ENCODE measurements around the gene SCYL3. TPM values are rescaled to one million over a fixed set of nuclear protein-coding genes. Genes with fewer than 3 reads are reported as not detected.

The SCYL3 gene
- total RNA-seq, 1 experiment from 2014 or later, result 7.8 TPM

DNA sequence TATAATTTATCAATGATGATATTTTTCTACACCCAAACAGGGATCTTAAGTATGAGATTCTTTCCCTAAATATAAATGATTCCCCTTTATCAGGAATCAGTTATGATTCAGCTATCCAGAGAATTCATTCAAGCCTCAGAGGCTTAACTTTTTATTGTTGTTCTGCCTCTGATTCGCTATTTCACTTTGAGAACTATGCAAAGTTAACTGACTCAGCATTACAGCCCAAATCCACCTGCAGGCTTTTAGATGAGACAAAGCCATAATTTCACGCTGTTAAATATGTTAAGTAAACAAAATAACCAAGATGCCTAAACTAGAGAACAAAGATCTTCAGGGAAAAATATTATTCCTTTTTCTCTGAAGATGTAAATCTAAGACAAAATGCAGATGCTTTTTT is 8.5 kb downstream of the SCYL3 start:
- no peaks in the 10 kb centered on the region for H4K20me1 ChIP-seq (ENCODE audit: insufficient read depth)
- no peaks in the 10 kb centered on the region for H3K27me3 ChIP-seq (ENCODE audit: insufficient read depth, low read depth)
- no peak overlapping the region for H3K4me2 ChIP-seq
- POLR2A ChIA-PET (ENCODE audit: unreplicated experiment), result no interaction called here
- H3K9me3 ChIP-seq (ENCODE audit: insufficient read depth, low read depth), result no peaks in the 10 kb centered on the region
- peaks cover 37% of the 10 kb centered on the region for H3K79me2 ChIP-seq (ENCODE audit: low read depth)
- intact Hi-C loops (cut with micrococcal nuclease; ENCODE audit: unreplicated experiment), result no loop called here
- no peaks in the 10 kb centered on the region for H3K9me2 ChIP-seq (ENCODE audit: insufficient read depth)
- no peak for TF ChIP-seq EZH2 (IDR thresholded peaks at IDR 0.05; ENCODE audit: low read depth)
- TF ChIP-seq, protein P1, sequence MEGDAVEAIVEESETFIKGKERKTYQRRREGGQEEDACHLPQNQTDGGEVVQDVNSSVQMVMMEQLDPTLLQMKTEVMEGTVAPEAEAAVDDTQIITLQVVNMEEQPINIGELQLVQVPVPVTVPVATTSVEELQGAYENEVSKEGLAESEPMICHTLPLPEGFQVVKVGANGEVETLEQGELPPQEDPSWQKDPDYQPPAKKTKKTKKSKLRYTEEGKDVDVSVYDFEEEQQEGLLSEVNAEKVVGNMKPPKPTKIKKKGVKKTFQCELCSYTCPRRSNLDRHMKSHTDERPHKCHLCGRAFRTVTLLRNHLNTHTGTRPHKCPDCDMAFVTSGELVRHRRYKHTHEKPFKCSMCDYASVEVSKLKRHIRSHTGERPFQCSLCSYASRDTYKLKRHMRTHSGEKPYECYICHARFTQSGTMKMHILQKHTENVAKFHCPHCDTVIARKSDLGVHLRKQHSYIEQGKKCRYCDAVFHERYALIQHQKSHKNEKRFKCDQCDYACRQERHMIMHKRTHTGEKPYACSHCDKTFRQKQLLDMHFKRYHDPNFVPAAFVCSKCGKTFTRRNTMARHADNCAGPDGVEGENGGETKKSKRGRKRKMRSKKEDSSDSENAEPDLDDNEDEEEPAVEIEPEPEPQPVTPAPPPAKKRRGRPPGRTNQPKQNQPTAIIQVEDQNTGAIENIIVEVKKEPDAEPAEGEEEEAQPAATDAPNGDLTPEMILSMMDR (conservative IDR thresholded peaks at IDR 0.05), result no peak
- peaks cover 32% of the 10 kb centered on the region for H3K36me3 ChIP-seq (ENCODE audit: low read depth)
- CTCF ChIA-PET, result no interaction called here
- H3K4me3 ChIP-seq, result no peak overlapping the region
- no TSS peak for BruUV-seq (replicated peaks)
- no peak overlapping the region for H2AFZ ChIP-seq
- peaks cover 5% of the 10 kb centered on the region for H3K4me1 ChIP-seq (replicated peaks; ENCODE audit: insufficient read depth)
- peak in 1 of 2 experiments; percentile 33 for DNase-seq
- no peak overlapping the region for H3K27ac ChIP-seq
- peaks cover 6% of the 10 kb centered on the region for H3F3A ChIP-seq (ENCODE audit: insufficient read depth, low read depth)

DNA sequence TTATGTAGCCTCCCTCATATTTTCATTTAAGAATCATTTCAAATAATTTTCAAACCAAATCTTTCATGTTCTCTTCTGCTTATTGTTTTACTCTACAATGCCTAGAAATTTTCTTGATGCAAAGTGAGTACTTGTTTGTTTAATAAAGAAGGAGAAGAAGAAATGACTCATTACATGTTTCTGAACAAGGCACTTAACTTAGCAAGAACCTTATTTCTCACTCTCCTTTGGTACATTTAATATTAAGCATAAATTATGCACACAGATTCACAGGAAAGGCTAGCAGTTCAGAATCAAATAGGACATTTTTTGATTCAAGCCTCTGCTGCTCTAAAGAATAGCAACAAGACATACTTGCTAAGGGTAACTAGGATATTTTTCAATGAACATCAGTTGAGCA is 9.1 kb downstream of the SCYL3 start:
- H3F3A ChIP-seq (ENCODE audit: insufficient read depth, low read depth), result no peaks in the 10 kb centered on the region; the same call in none of the 2 replicates
- peaks cover 32% of the 10 kb centered on the region for H3K36me3 ChIP-seq (ENCODE audit: low read depth)
- intact Hi-C loops (cut with micrococcal nuclease; ENCODE audit: unreplicated experiment), result no loop called here
- POLR2A ChIA-PET (ENCODE audit: unreplicated experiment), result no interaction called here
- no peak overlapping the region for H3K4me3 ChIP-seq
- BruUV-seq (replicated peaks), result no TSS peak
- H3K79me2 ChIP-seq (ENCODE audit: low read depth), result peaks cover 31% of the 10 kb centered on the region
- no peaks in the 10 kb centered on the region for H3K9me3 ChIP-seq (ENCODE audit: insufficient read depth, low read depth)
- H4K20me1 ChIP-seq (ENCODE audit: insufficient read depth), result no peaks in the 10 kb centered on the region
- no peak overlapping the region for H2AFZ ChIP-seq
- CTCF ChIA-PET, result no interaction called here
- no peaks in the 10 kb centered on the region for H3K9me2 ChIP-seq (ENCODE audit: insufficient read depth)
- no peak overlapping the region for H3K4me2 ChIP-seq
- no peaks in the 10 kb centered on the region for H3K4me1 ChIP-seq (replicated peaks; ENCODE audit: insufficient read depth)
- DNase-seq, result peak in 1 of 2 experiments; percentile 16
- TF ChIP-seq EZH2 (IDR thresholded peaks at IDR 0.05; ENCODE audit: low read depth), result no peak
- TF ChIP-seq, protein P1 (conservative IDR thresholded peaks at IDR 0.05), result no peak
- no peaks in the 10 kb centered on the region for H3K27me3 ChIP-seq (ENCODE audit: insufficient read depth, low read depth)
- H3K27ac ChIP-seq, result no peak overlapping the region

DNA sequence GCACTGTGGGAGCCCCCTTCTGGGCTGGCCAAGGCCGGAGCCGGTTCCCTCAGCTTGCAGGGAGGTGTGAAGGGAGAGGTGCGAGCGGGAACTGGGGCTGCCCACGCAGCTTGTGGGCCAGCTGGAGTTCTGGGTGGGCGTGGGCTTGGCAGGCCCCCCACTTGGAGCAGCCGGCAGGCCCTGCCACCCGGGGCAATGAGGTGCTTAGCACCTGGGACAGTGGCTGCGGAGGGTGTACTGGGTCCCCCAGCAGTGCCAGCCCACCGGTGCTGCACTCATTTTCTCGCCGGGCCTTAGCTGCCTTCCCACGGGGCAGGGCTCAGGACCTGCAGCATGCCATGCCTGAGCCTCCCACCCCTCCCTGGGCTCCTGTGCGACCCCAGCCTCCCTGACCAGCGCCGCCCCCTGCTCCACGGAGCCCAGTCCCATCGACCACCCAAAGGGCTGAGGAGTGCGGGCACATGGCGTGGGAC is 11.6 kb downstream of the SCYL3 start:
- no peak overlapping the region for H3K4me3 ChIP-seq
- H3K27me3 ChIP-seq (ENCODE audit: insufficient read depth, low read depth), result no peaks in the 10 kb centered on the region
- POLR2A ChIA-PET (ENCODE audit: unreplicated experiment), result no interaction called here
- no peak overlapping the region for H3K27ac ChIP-seq
- BruUV-seq (replicated peaks), result no TSS peak
- no peak overlapping the region for H3K4me2 ChIP-seq
- H3K9me3 ChIP-seq (ENCODE audit: insufficient read depth, low read depth), result no peaks in the 10 kb centered on the region
- no peak overlapping the region for H2AFZ ChIP-seq
- no peaks in the 10 kb centered on the region; the same call in none of the 2 replicates for H3F3A ChIP-seq (ENCODE audit: insufficient read depth, low read depth)
- intact Hi-C loops (cut with micrococcal nuclease; ENCODE audit: unreplicated experiment), result no loop called here
- peaks cover 27% of the 10 kb centered on the region for H3K36me3 ChIP-seq (ENCODE audit: low read depth)
- TF ChIP-seq EZH2 (IDR thresholded peaks at IDR 0.05; ENCODE audit: low read depth), result no peak
- TF ChIP-seq, protein P1 (conservative IDR thresholded peaks at IDR 0.05), result no peak
- H3K9me2 ChIP-seq (ENCODE audit: insufficient read depth), result no peaks in the 10 kb centered on the region
- H3K79me2 ChIP-seq (ENCODE audit: low read depth), result 0 out of 2 replicates have a peak, but pooled peaks cover 12% of the 10 kb centered on the region
- CTCF ChIA-PET, result no interaction called here
- H3K4me1 ChIP-seq (replicated peaks; ENCODE audit: insufficient read depth), result no peaks in the 10 kb centered on the region
- DNase-seq, result no peak
- no peaks in the 10 kb centered on the region for H4K20me1 ChIP-seq (ENCODE audit: insufficient read depth)

Measured in PC-9 (cell line).